KMS-11 (cell line): ENCODE results near the gene SPATA6L.

Experiments used
- H2AFZ ChIP-seq: fragments of 200-600 bp; sonication (generic); 2 replicates; pipeline ENCODE4 v1.6.1; 2016; ENCODE audit warnings: antibody characterized with exemption, mixed run types, low read depth
- H3K27ac ChIP-seq: fragments of 200-600 bp; sonication (generic); 2 replicates; pipeline ENCODE4 v1.6.1; 2016; ENCODE audit warnings: mild to moderate bottlenecking, mixed run types
- H3K27me3 ChIP-seq: fragments of 200-600 bp; sonication (generic); 2 replicates; pipeline ENCODE4 v1.6.1; 2017; ENCODE audit warnings: mild to moderate bottlenecking, low read depth, mixed run types, moderate library complexity; ENCODE audit not compliant: insufficient read depth
- H3K36me3 ChIP-seq: fragments of 200-600 bp; sonication (generic); 2 replicates; pipeline ENCODE4 v1.6.1; 2017; ENCODE audit warnings: mild to moderate bottlenecking, mixed run types; ENCODE audit not compliant: insufficient read depth
- H3K4me1 ChIP-seq: fragments of 200-600 bp; sonication (generic); 2 replicates; pipeline ENCODE4 v1.6.1; 2016; ENCODE audit warnings: mild to moderate bottlenecking, low read depth, mixed run types; ENCODE audit not compliant: poor library complexity, severe bottlenecking
- H3K4me2 ChIP-seq: fragments of 200-600 bp; sonication (generic); 2 replicates; pipeline ENCODE4 v1.7.0; 2016; ENCODE audit warnings: mild to moderate bottlenecking, mixed run types
- H3K4me3 ChIP-seq: fragments of 200-600 bp; sonication (generic); IDR thresholded peaks from 2 replicates; pipeline ENCODE4 v1.6.1; 2017; ENCODE audit warnings: low read depth, low read length, mixed read lengths; ENCODE audit not compliant: insufficient read depth
- H3K79me2 ChIP-seq: fragments of 200-600 bp; sonication (generic); 2 replicates; pipeline ENCODE4 v1.6.1; 2016; ENCODE audit warnings: low read depth, mixed run types; ENCODE audit not compliant: insufficient read depth
- H3K9ac ChIP-seq: fragments of 200-600 bp; sonication (generic); 2 replicates; pipeline ENCODE4 v1.6.1; 2016; ENCODE audit warnings: mild to moderate bottlenecking, mixed run types
- H4K20me1 ChIP-seq: fragments of 200-600 bp; sonication (generic); 2 replicates; pipeline ENCODE4 v1.6.1; 2016; ENCODE audit warnings: mild to moderate bottlenecking, mixed run types; ENCODE audit not compliant: insufficient read depth
- CTCF ChIP-seq: fragments of 200-600 bp; sonication (generic); conservative IDR thresholded peaks from 2 replicates; pipeline ENCODE4 v1.6.1; 2017; ENCODE audit warnings: low read depth, mild to moderate bottlenecking, antibody characterized with exemption, low read length, moderate library complexity, mixed read lengths

Gene SPATA6L

GRCh38 chr9:4590430-4591122 is 75.7 kb downstream of the SPATA6L start:
- Histone ChIP-seq H3K4me2 (no peak overlapping the region), H3K4me3 (no peak overlapping the region), H3K4me1 (no peaks in the 10 kb centered on the region), H4K20me1 (no peaks in the 10 kb centered on the region), H3K36me3 (no peaks in the 10 kb centered on the region), H2AFZ (no peak overlapping the region), H3K27me3 (no peaks in the 10 kb centered on the region), H3K27ac (no peak overlapping the region), H3K9ac (no peak overlapping the region), H3K79me2 (no peaks in the 10 kb centered on the region)
- TF ChIP-seq CTCF, result no peak

GRCh38 chr9:4588721-4589120 is 77.6 kb downstream of the SPATA6L start:
- H3K4me3 ChIP-seq, result no peak overlapping the region
- no peak overlapping the region for H3K4me2 ChIP-seq
- H3K36me3 ChIP-seq, result no peaks in the 10 kb centered on the region
- no peaks in the 10 kb centered on the region for H3K27me3 ChIP-seq
- no peaks in the 10 kb centered on the region for H3K4me1 ChIP-seq
- no peaks in the 10 kb centered on the region for H4K20me1 ChIP-seq
- TF ChIP-seq CTCF, result no peak
- no peak overlapping the region for H3K9ac ChIP-seq
- no peak overlapping the region for H2AFZ ChIP-seq
- H3K27ac ChIP-seq, result no peak overlapping the region
- H3K79me2 ChIP-seq, result no peaks in the 10 kb centered on the region

- H3K27ac ChIP-seq, result no peak overlapping the region
- no peaks in the 10 kb centered on the region for H4K20me1 ChIP-seq
- H3K36me3 ChIP-seq, result no peaks in the 10 kb centered on the region
- no peak overlapping the region for H3K4me3 ChIP-seq
- H3K79me2 ChIP-seq, result no peaks in the 10 kb centered on the region
- no peak overlapping the region for H3K4me2 ChIP-seq
- H3K27me3 ChIP-seq, result no peaks in the 10 kb centered on the region
- H3K9ac ChIP-seq, result no peak overlapping the region
- TF ChIP-seq CTCF, result no peak
- no peak overlapping the region for H2AFZ ChIP-seq
- no peaks in the 10 kb centered on the region for H3K4me1 ChIP-seq
Observed at GRCh38 chr9:4585135-4585534, 81.1 kb downstream of the SPATA6L start.

GRCh38 chr9:4584636-4585035 is 81.6 kb downstream of the SPATA6L start:
- H3K79me2 ChIP-seq, result no peaks in the 10 kb centered on the region
- no peaks in the 10 kb centered on the region for H3K4me1 ChIP-seq
- no peak for TF ChIP-seq CTCF
- H2AFZ ChIP-seq, result no peak overlapping the region
- H3K27ac ChIP-seq, result no peak overlapping the region
- no peak overlapping the region for H3K4me3 ChIP-seq
- no peak overlapping the region for H3K4me2 ChIP-seq
- no peak overlapping the region for H3K9ac ChIP-seq
- H4K20me1 ChIP-seq, result no peaks in the 10 kb centered on the region
- H3K36me3 ChIP-seq, result no peaks in the 10 kb centered on the region
- no peaks in the 10 kb centered on the region for H3K27me3 ChIP-seq
